SK-N-SH (cell line): ENCODE results near the gene IQGAP2. TPM values are rescaled to one million over a fixed set of nuclear protein-coding genes. Genes with fewer than 3 reads are reported as not detected.

Experiments
- CTCF ChIA-PET: fragments of 300-600, 350-600 bp; formaldehyde crosslinking; extraction: SDS; loops from one replicate; lab custom pipeline; 2021; lab: Yijun Ruan, JAX
- POLR2A ChIA-PET: fragments of 350-600 bp; sonication (Branson Sonifier 250); formaldehyde crosslinking; extraction: SDS; loops from one replicate; lab custom pipeline; 2020; ENCODE audit warnings: antibody characterized with exemption, inconsistent platforms; lab: Yijun Ruan, JAX
- DNase-seq: peaks from one replicate; pipeline ENCODE4 v3.0.0; 2012
- H2AFZ ChIP-seq: fragments of 200-600 bp; sonication (generic); 2 replicates; pipeline ENCODE4 v1.8.1; 2016; ENCODE audit warnings: antibody characterized with exemption, mild to moderate bottlenecking, low read depth
- H3F3A ChIP-seq: fragments of 200-600 bp; sonication (generic); replicated peaks from 2 replicates; pipeline ENCODE3; 2016; ENCODE audit warnings: antibody characterized with exemption, mild to moderate bottlenecking; ENCODE audit not compliant: insufficient read depth
- H3K27ac ChIP-seq, 2 experiments: fragments of 200-500 bp in 1 of 2; fragments of 200-600 bp in 1 of 2; sonication (Bioruptor generic) in 1 of 2; sonication (generic), shearing (Covaris generic) in 1 of 2; 2 replicates each; pipeline versions ENCODE4 v1.5.1 to v1.6.1; 2014 to 2016; ENCODE audit warnings: low read depth in 2 of 2, inconsistent platforms in 1 of 2, low read length in 1 of 2, mild to moderate bottlenecking in 1 of 2, mixed read lengths in 1 of 2
- H3K27me3 ChIP-seq: fragments of 200-600 bp; sonication (generic), shearing (Covaris generic); 2 replicates; pipeline ENCODE4 v1.6.1; 2016; ENCODE audit warnings: mixed run types; ENCODE audit not compliant: insufficient read depth
- H3K36me3 ChIP-seq, 2 experiments: fragments of 200-500 bp in 1 of 2; fragments of 200-600 bp in 1 of 2; sonication (Bioruptor generic) in 1 of 2; sonication (generic) in 1 of 2; replicated peaks in 1 of 2; 2 replicates each; pipeline versions ENCODE3 to v1.5.1; 2014 to 2016; ENCODE audit warnings: low read length in 1 of 2, mild to moderate bottlenecking in 1 of 2; ENCODE audit not compliant: insufficient read depth in 2 of 2, control insufficient read depth in 1 of 2
- H3K4me1 ChIP-seq, 2 experiments: fragments of 200-500 bp in 1 of 2; fragments of 200-600 bp in 1 of 2; sonication (Bioruptor generic) in 1 of 2; sonication (generic), shearing (Covaris generic) in 1 of 2; 2 replicates each; pipeline versions ENCODE4 v1.5.1 to v1.6.1; 2014 to 2016; ENCODE audit warnings: low read depth in 1 of 2, low read length in 1 of 2, mixed run types in 1 of 2; ENCODE audit not compliant: insufficient read depth in 2 of 2, control insufficient read depth in 1 of 2
- H3K4me2 ChIP-seq: fragments of 200-600 bp; sonication (generic), shearing (Covaris generic); 2 replicates; pipeline ENCODE4 v1.6.1; 2017; ENCODE audit warnings: mixed run types
- H3K4me3 ChIP-seq, 2 experiments: fragments of 200-500 bp in 1 of 2; fragments of 200-600 bp in 1 of 2; sonication (Bioruptor generic) in 1 of 2; sonication (generic), shearing (Covaris generic) in 1 of 2; 2 replicates each; pipeline versions ENCODE4 v1.5.1 to v1.8.1; 2014 to 2016; ENCODE audit warnings: low read depth in 2 of 2, inconsistent platforms in 1 of 2, low read length in 1 of 2, mild to moderate bottlenecking in 1 of 2, mixed read lengths in 1 of 2, moderate library complexity in 1 of 2
- H3K79me2 ChIP-seq: fragments of 200-600 bp; sonication (generic); 2 replicates; pipeline ENCODE4 v1.8.1; 2017; ENCODE audit warnings: mild to moderate bottlenecking; ENCODE audit not compliant: insufficient read depth
- H3K9ac ChIP-seq: fragments of 200-600 bp; sonication (generic); 2 replicates; pipeline ENCODE4 v1.6.1; 2017; ENCODE audit warnings: mixed run types
- H3K9me2 ChIP-seq: fragments of 200-600 bp; sonication (generic); 2 replicates; pipeline ENCODE4 v1.6.1; 2017; ENCODE audit warnings: mixed run types
- H3K9me3 ChIP-seq: fragments of 200-600 bp; sonication (generic); 2 replicates; pipeline ENCODE4 v1.6.1; 2017; ENCODE audit warnings: mixed run types, mild to moderate bottlenecking, moderate library complexity
- H4K20me1 ChIP-seq: fragments of 200-600 bp; sonication (generic); 2 replicates; pipeline ENCODE4 v1.6.1; 2017; ENCODE audit warnings: mild to moderate bottlenecking, mixed run types; ENCODE audit not compliant: insufficient read depth
- ELF1 ChIP-seq: IDR thresholded peaks from 2 replicates; pipeline ENCODE4 v1.4.0; 2012
- EP300 ChIP-seq, 2 experiments: IDR thresholded peaks; 2 replicates each; pipeline versions ENCODE4 v1.4.0 to v1.6.1; 2012; ENCODE audit warnings: borderline replicate concordance in 1 of 2, low read depth in 1 of 2, low read length in 1 of 2
- FOXM1 ChIP-seq: IDR thresholded peaks from 2 replicates; pipeline ENCODE4 v1.4.0; 2012; ENCODE audit warnings: low read depth, mild to moderate bottlenecking
- GABPA ChIP-seq: IDR thresholded peaks from 2 replicates; pipeline ENCODE4 v1.4.0; 2012; ENCODE audit warnings: low read depth, mild to moderate bottlenecking
- GATA2 ChIP-seq: sonication (generic); formaldehyde crosslinking; IDR thresholded peaks from 2 replicates; pipeline ENCODE4 v1.5.0; 2020; ENCODE audit warnings: mild to moderate bottlenecking, missing genetic modification reagents
- JUND ChIP-seq: IDR thresholded peaks from 2 replicates; pipeline ENCODE4 v1.4.0; 2012
- MEF2A ChIP-seq: IDR thresholded peaks from 2 replicates; pipeline ENCODE4 v1.4.0; 2012; ENCODE audit warnings: low read depth, borderline replicate concordance
- MXI1 ChIP-seq: IDR thresholded peaks from 2 replicates; pipeline ENCODE4 v1.6.1; 2012; ENCODE audit warnings: mild to moderate bottlenecking, low read depth, low read length, improper control_type of control experiment
- RAD21 ChIP-seq: IDR thresholded peaks from 2 replicates; pipeline ENCODE4 v1.6.1; 2012; ENCODE audit warnings: mild to moderate bottlenecking, low read length
- RXRA ChIP-seq: IDR thresholded peaks from 2 replicates; pipeline ENCODE4 v1.4.0; 2012; ENCODE audit warnings: low read depth, mild to moderate bottlenecking, borderline replicate concordance
- WGBS: methylation state at CpG from one replicate; pipeline ENCODE4 v1.1.6; 2017; ENCODE audit warnings: low lambda C conversion rate; 5-methylcytosine and 5-hydroxymethylcytosine counted together
- polyA plus RNA-seq, 3 experiments: library from polyadenylated mRNA; depleted of rRNA; stranded (reverse); fragments of >200 nt; gene quantifications; 2 replicates each; pipeline ENCODE4 v1.2.3, GENCODE V29; 2012
- TF ChIP-seq, protein P1 (sequence below): IDR thresholded peaks from 2 replicates; pipeline ENCODE4 v1.4.0; 2012; ENCODE audit warnings: low read depth, borderline replicate concordance
- TF ChIP-seq, protein P2 (sequence below): IDR thresholded peaks from 2 replicates; pipeline ENCODE4 v1.4.0; 2012; ENCODE audit warnings: low read depth, borderline replicate concordance
- TF ChIP-seq, protein P3 (sequence below): IDR thresholded peaks from 2 replicates; pipeline ENCODE4 v1.6.1; 2012; ENCODE audit warnings: mild to moderate bottlenecking, low read depth, low read length, moderate library complexity
- TF ChIP-seq, protein P4 (sequence below): fragments of 150-350 bp; IDR thresholded peaks from 2 replicates; pipeline ENCODE4 v1.6.1; 2016; ENCODE audit warnings: mild to moderate bottlenecking, low read depth, low read length
- TF ChIP-seq, protein P5 (sequence below): IDR thresholded peaks from 2 replicates; pipeline ENCODE4 v1.4.0; 2012; ENCODE audit warnings: low read depth

Gene IQGAP2
- polyA plus RNA-seq, 1 of the 3 experiments (the other 2 are of a cell fraction): 2.1 TPM

DNA sequence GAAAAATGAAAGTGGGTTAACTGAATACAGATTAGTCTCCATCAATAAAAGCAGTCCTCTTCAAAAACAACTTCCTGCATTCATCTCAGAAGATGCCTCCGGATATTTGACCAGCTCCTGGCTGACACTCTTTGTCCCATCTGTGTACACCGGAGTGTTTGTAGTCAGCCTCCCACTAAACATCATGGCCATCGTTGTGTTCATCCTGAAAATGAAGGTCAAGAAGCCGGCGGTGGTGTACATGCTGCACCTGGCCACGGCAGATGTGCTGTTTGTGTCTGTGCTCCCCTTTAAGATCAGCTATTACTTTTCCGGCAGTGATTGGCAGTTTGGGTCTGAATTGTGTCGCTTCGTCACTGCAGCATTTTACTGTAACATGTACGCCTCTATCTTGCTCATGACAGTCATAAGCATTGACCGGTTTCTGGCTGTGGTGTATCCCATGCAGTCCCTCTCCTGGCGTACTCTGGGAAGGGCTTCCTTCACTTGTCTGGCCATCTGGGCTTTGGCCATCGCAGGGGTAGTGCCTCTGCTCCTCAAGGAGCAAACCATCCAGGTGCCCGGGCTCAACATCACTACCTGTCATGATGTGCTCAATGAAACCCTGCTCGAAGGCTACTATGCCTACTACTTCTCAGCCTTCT, 329.4 kb downstream of the IQGAP2 start:
- Histone ChIP-seq H3K79me2 (peaks cover 79% of the 10 kb centered on the region), H3K27me3 (no peaks in the 10 kb centered on the region), H3K9me3 (peaks cover 13% of the 10 kb centered on the region; the same call in 1 of the 2 replicates), H4K20me1 (peaks cover 27% of the 10 kb centered on the region), H3K4me3 (no peak overlapping the region), H3K27ac (no peak overlapping the region), H3K9me2 (no peaks in the 10 kb centered on the region), H3K9ac (no peak overlapping the region), H3K4me1 (peaks cover 3 to 12% of the 10 kb centered on the region in 2 experiments; a peak in 3 of 4 replicates), H3K36me3 (peaks cover 36 to 76% of the 10 kb centered on the region in 2 experiments), H3K4me2 (no peak overlapping the region), H3F3A (peaks cover 15% of the 10 kb centered on the region), H2AFZ (no peak overlapping the region)
- WGBS: 96% methylated on average over 15 of the region's 15 CpGs
- ChIA-PET POLR2A (no interaction called here), CTCF (interaction anchor here (1.0 kb wide), 1 partner anchor 58 kb away, joined by 3 read pairs; no protein-coding TSS in a partner anchor)
- DNase-seq: no peak
- TF ChIP-seq, protein P1, sequence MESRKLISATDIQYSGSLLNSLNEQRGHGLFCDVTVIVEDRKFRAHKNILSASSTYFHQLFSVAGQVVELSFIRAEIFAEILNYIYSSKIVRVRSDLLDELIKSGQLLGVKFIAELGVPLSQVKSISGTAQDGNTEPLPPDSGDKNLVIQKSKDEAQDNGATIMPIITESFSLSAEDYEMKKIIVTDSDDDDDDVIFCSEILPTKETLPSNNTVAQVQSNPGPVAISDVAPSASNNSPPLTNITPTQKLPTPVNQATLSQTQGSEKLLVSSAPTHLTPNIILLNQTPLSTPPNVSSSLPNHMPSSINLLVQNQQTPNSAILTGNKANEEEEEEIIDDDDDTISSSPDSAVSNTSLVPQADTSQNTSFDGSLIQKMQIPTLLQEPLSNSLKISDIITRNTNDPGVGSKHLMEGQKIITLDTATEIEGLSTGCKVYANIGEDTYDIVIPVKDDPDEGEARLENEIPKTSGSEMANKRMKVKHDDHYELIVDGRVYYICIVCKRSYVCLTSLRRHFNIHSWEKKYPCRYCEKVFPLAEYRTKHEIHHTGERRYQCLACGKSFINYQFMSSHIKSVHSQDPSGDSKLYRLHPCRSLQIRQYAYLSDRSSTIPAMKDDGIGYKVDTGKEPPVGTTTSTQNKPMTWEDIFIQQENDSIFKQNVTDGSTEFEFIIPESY: no peak
- no peak for TF ChIP-seq ELF1

DNA sequence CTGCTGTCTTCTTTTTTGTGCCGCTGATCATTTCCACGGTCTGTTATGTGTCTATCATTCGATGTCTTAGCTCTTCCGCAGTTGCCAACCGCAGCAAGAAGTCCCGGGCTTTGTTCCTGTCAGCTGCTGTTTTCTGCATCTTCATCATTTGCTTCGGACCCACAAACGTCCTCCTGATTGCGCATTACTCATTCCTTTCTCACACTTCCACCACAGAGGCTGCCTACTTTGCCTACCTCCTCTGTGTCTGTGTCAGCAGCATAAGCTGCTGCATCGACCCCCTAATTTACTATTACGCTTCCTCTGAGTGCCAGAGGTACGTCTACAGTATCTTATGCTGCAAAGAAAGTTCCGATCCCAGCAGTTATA, 329.9 kb downstream of the IQGAP2 start:
- no peak overlapping the region for H3K4me3 ChIP-seq
- no peak for DNase-seq
- TF ChIP-seq ELF1: no peak
- TF ChIP-seq, protein P1: no peak
- TF ChIP-seq GABPA: no peak
- no peak for TF ChIP-seq GATA2 (CRISPR knock-in tag)
- TF ChIP-seq, protein P2, sequence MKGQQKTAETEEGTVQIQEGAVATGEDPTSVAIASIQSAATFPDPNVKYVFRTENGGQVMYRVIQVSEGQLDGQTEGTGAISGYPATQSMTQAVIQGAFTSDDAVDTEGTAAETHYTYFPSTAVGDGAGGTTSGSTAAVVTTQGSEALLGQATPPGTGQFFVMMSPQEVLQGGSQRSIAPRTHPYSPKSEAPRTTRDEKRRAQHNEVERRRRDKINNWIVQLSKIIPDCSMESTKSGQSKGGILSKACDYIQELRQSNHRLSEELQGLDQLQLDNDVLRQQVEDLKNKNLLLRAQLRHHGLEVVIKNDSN: no peak
- no peak for TF ChIP-seq EP300 (IDR thresholded peaks at IDR 0.05; ENCODE audit: borderline replicate concordance in 1 of 2, low read depth in 1 of 2, low read length in 1 of 2)
- no peak for TF ChIP-seq RXRA
- no peak for TF ChIP-seq FOXM1
- no peak for TF ChIP-seq MEF2A
- TF ChIP-seq JUND: no peak
- TF ChIP-seq, protein P3, sequence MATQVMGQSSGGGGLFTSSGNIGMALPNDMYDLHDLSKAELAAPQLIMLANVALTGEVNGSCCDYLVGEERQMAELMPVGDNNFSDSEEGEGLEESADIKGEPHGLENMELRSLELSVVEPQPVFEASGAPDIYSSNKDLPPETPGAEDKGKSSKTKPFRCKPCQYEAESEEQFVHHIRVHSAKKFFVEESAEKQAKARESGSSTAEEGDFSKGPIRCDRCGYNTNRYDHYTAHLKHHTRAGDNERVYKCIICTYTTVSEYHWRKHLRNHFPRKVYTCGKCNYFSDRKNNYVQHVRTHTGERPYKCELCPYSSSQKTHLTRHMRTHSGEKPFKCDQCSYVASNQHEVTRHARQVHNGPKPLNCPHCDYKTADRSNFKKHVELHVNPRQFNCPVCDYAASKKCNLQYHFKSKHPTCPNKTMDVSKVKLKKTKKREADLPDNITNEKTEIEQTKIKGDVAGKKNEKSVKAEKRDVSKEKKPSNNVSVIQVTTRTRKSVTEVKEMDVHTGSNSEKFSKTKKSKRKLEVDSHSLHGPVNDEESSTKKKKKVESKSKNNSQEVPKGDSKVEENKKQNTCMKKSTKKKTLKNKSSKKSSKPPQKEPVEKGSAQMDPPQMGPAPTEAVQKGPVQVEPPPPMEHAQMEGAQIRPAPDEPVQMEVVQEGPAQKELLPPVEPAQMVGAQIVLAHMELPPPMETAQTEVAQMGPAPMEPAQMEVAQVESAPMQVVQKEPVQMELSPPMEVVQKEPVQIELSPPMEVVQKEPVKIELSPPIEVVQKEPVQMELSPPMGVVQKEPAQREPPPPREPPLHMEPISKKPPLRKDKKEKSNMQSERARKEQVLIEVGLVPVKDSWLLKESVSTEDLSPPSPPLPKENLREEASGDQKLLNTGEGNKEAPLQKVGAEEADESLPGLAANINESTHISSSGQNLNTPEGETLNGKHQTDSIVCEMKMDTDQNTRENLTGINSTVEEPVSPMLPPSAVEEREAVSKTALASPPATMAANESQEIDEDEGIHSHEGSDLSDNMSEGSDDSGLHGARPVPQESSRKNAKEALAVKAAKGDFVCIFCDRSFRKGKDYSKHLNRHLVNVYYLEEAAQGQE: no peak
- TF ChIP-seq, protein P4, sequence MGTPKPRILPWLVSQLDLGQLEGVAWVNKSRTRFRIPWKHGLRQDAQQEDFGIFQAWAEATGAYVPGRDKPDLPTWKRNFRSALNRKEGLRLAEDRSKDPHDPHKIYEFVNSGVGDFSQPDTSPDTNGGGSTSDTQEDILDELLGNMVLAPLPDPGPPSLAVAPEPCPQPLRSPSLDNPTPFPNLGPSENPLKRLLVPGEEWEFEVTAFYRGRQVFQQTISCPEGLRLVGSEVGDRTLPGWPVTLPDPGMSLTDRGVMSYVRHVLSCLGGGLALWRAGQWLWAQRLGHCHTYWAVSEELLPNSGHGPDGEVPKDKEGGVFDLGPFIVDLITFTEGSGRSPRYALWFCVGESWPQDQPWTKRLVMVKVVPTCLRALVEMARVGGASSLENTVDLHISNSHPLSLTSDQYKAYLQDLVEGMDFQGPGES: no peak
- TF ChIP-seq RAD21: no peak
- TF ChIP-seq, protein P5, sequence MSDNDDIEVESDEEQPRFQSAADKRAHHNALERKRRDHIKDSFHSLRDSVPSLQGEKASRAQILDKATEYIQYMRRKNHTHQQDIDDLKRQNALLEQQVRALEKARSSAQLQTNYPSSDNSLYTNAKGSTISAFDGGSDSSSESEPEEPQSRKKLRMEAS: no peak
- no peak for TF ChIP-seq MXI1
- H3K9me3 ChIP-seq: peaks cover 13% of the 10 kb centered on the region; the same call in 1 of the 2 replicates
- H3K4me2 ChIP-seq: no peak overlapping the region
- no peak overlapping the region for H2AFZ ChIP-seq
- 88% methylated on average over 13 of the region's 13 CpGs for WGBS
- H3K27ac ChIP-seq: no peak overlapping the region
- peaks cover 19% of the 10 kb centered on the region for H3F3A ChIP-seq
- no peaks in the 10 kb centered on the region for H3K9me2 ChIP-seq
- CTCF ChIA-PET: interaction anchor here (1.0 kb wide), 1 partner anchor 57 kb away, joined by 3 read pairs; no protein-coding TSS in a partner anchor
- H4K20me1 ChIP-seq: peaks cover 27% of the 10 kb centered on the region
- peaks cover 74% of the 10 kb centered on the region for H3K79me2 ChIP-seq
- H3K36me3 ChIP-seq: peaks cover 36 to 73% of the 10 kb centered on the region in 2 experiments
- POLR2A ChIA-PET: no interaction called here
- H3K9ac ChIP-seq: no peak overlapping the region
- no peaks in the 10 kb centered on the region for H3K27me3 ChIP-seq
- peaks cover 3 to 12% of the 10 kb centered on the region in 2 experiments; a peak in 3 of 4 replicates for H3K4me1 ChIP-seq
